Epithelial cell of esophagus (primary cell): ENCODE data around the gene ALOX15.
A peak's percentile ranks its signal among the peaks of the same experiment; 100 is the strongest.
"Not testable (repeated sequence)": the region's sequence is repeated elsewhere in the genome, so short reads cannot be mapped to it uniquely, and the experiment has no call there.

ENCODE experiments used
- DNase-seq: peaks from one replicate; pipeline ENCODE4 v3.0.0; 2010; ENCODE audit warnings: low read depth
- H3K4me3 ChIP-seq: 2 replicates; pipeline ENCODE4 v1.5.1; 2011; ENCODE audit warnings: mild to moderate bottlenecking, low read length, control low read depth
- TF ChIP-seq, protein P1 (sequence below): IDR thresholded peaks from 2 replicates; pipeline ENCODE4 v1.5.1; 2011; ENCODE audit warnings: low read depth, mild to moderate bottlenecking, low read length, control low read depth, inconsistent platforms; ENCODE audit not compliant: insufficient read depth; ENCODE audit errors: missing control alignments

The ALOX15 gene

DNA sequence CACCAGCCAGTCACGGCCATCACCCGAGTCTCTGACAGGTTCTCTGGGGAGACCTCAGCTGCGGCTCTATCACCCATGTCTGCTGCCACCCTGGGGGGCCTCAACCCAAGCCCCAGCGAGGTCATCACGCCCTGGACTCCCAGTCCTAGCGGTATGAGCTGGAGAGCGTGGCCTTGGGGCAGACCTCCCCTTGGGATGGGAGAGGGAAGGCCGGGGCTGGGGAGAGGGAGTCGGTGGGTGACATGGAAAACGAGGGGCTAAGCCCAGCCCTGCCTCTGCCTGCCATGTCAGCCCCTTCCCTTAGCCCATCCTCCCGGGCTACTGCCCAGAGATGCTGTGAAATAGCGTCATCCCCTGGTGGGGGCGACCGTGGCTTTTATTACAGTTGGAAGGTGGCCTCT, 48.5 kb downstream of the ALOX15 start:
- no peak for DNase-seq
- TF ChIP-seq, protein P1, sequence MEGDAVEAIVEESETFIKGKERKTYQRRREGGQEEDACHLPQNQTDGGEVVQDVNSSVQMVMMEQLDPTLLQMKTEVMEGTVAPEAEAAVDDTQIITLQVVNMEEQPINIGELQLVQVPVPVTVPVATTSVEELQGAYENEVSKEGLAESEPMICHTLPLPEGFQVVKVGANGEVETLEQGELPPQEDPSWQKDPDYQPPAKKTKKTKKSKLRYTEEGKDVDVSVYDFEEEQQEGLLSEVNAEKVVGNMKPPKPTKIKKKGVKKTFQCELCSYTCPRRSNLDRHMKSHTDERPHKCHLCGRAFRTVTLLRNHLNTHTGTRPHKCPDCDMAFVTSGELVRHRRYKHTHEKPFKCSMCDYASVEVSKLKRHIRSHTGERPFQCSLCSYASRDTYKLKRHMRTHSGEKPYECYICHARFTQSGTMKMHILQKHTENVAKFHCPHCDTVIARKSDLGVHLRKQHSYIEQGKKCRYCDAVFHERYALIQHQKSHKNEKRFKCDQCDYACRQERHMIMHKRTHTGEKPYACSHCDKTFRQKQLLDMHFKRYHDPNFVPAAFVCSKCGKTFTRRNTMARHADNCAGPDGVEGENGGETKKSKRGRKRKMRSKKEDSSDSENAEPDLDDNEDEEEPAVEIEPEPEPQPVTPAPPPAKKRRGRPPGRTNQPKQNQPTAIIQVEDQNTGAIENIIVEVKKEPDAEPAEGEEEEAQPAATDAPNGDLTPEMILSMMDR = no peak
- no peak overlapping the region for H3K4me3 ChIP-seq

DNA sequence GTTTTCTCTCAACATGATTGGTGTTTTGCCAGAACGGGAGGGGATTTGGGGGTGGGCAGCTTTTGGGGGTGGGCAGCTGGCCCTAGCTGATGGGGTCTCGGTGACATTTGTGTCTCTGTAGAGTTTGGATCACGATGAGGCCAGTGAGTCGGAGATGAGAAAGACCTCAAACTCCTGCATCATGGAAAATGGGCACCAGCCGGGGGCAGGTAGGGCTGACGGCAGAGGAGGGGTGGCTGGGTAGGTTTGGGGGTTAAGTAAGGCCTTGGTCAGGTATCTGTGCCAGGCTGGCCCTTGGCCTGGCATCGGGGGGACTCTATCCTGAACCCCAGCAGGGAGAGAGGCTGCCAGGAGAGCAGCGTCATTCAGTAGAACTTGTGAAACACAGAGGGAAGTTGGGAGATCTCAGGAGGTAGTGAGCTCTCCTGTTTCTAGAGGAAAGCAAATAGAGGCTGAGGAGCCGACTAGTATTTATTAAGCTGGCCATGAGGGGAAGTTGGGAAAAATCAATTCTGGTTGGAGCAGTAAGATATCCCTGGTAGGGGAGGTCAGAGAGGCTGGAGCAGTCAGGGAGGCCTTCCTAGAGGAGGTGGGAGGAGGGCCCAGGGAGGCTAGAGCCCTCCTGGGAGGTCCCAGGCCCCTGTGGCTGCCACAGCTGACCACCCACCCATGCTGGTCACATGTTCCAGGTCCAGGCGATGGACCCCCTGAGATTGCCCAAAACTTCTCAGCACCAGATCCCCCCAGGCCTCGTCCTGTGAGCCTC, 49.1 kb downstream of the ALOX15 start:
- no peak for DNase-seq
- no peak overlapping the region for H3K4me3 ChIP-seq
- TF ChIP-seq, protein P1 = no peak

DNA sequence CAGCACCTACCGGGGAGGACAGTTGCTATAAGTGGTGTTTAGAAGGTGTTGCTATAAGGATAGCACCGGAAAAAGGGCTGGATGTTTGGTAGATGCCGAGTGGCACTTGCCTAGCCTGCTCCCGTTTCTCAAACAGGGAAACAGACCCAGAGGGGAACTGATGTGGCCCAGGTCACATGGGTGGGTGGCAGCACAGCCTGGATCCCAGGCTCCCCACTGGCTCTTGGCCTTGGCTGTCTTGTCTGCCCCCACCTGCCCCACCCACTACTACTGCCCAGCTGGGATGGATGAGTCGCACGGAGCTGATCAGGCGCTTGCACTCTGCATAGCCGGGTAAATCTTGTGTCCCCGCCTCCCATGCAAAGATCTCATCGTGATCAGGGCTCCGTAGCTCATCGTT, 49.9 kb downstream of the ALOX15 start:
- peak; percentile 34 for DNase-seq
- H3K4me3 ChIP-seq = no peak overlapping the region
- TF ChIP-seq, protein P1 = no peak

DNA sequence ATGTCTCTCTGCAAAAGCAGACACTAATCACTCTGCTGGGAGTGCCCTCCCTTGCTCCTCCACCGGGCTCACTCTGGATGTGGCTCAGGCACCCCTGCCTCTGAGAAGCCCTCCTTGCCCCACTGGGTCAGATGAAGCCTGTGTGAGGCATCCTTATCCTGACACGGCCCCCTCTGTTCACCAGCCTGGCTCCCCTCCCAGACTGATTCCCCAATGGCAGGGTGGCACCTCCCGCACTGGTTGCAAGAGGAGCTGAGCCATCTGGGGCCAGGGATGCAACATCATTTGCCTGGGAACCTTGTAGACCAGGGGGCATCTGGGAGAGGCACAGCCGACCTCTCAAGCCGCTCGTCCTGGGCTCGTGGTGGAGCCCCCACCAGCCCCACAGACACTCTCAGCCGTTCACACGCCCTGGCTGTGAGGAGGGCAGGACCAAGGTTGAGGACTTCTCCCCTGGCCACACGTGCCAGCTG, 50.5 kb downstream of the ALOX15 start:
- DNase-seq = no peak
- H3K4me3 ChIP-seq = no peak overlapping the region
- TF ChIP-seq, protein P1 = no peak

DNA sequence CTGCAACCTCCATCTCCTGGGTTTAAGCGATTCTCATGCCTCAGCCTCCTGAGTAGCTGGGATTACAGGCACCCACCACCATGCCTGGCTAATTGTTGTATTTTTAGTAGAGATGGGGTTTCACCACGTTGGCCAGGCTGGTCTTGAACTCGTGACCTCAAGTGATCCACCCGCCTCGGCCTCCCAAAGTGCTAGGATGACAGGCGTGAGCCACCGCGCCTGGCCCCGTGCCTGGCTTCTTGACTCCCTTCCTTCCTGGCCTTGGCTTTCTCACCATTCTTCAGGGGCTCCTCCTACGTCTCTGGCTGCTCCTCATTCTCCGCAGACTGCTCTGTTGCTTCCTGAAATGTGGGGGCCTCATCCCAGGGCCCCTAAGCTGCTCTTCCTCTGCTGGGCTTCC, 51.4 kb downstream of the ALOX15 start:
- not testable (repeated sequence) for DNase-seq, H3K4me3 ChIP-seq

DNA sequence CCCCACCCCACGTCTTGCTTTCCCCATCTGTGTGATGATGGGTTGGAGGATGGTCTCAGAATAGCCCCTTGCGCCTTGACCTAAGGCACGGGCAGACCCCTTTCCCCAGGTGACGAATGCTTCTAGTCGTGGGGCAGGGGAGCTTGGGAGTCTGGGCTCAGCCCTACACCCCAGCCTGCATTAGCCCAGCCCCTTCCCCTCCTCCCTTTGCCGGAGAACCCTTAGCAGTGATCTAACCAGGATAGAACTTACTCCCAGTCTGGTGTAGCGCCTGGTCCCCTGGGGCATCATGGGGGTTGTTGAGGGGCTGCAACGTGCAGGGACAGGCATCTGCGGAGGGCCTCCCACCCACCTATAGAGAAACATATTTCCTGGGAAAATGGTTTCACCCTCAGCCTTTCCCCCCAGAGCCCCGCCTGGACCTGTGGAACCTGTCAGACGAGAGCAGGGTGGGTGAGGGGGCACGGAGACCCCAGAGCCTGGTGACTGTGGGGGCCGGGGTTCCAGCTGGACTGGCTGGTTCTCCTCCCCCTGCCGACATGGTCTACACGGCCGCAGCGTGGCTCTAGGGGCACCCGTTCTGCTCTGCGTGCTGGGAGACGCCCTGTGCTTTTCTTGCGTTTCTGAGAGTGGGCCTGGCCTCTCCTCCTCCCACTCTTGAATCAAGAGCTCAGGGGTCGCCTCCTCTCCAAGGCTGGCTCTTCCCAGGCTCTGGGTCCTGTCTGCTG, 52.4 kb downstream of the ALOX15 start:
- H3K4me3 ChIP-seq = no peak overlapping the region
- TF ChIP-seq, protein P1 = no peak
- no peak for DNase-seq

DNA sequence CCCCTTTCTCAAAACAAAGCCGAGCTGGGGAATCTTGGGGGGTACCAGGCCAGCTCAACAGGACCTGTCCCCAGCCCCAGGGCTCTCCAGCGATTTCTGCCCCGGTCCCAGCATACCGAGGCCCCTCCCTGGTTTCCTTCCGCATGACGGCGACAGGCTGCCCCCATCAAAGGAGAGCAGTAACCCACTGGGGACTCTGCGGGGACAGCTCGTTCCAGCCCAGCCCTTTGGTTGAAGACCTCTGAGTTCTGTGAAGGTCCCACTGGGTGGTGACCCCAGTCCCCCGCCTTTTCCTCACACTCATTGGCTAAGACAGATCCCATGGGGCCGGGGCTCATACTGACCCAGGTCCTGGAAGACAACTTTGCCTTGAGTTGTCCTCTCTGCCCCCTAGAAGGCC, 53.1 kb downstream of the ALOX15 start:
- TF ChIP-seq, protein P1 = no peak

More for the DNA sequence above, 53.1 kb downstream of the ALOX15 start:
- no peak for DNase-seq
- H3K4me3 ChIP-seq = no peak overlapping the region
